ENCODE data around the gene GNG14. TPM values are rescaled to one million over a fixed set of nuclear protein-coding genes. Genes with fewer than 3 reads are reported as not detected.

Gene GNG14
- total and polyA plus RNA-seq, 2 experiments from 2014 or later = not detected

- TF ChIP-seq, protein P1, sequence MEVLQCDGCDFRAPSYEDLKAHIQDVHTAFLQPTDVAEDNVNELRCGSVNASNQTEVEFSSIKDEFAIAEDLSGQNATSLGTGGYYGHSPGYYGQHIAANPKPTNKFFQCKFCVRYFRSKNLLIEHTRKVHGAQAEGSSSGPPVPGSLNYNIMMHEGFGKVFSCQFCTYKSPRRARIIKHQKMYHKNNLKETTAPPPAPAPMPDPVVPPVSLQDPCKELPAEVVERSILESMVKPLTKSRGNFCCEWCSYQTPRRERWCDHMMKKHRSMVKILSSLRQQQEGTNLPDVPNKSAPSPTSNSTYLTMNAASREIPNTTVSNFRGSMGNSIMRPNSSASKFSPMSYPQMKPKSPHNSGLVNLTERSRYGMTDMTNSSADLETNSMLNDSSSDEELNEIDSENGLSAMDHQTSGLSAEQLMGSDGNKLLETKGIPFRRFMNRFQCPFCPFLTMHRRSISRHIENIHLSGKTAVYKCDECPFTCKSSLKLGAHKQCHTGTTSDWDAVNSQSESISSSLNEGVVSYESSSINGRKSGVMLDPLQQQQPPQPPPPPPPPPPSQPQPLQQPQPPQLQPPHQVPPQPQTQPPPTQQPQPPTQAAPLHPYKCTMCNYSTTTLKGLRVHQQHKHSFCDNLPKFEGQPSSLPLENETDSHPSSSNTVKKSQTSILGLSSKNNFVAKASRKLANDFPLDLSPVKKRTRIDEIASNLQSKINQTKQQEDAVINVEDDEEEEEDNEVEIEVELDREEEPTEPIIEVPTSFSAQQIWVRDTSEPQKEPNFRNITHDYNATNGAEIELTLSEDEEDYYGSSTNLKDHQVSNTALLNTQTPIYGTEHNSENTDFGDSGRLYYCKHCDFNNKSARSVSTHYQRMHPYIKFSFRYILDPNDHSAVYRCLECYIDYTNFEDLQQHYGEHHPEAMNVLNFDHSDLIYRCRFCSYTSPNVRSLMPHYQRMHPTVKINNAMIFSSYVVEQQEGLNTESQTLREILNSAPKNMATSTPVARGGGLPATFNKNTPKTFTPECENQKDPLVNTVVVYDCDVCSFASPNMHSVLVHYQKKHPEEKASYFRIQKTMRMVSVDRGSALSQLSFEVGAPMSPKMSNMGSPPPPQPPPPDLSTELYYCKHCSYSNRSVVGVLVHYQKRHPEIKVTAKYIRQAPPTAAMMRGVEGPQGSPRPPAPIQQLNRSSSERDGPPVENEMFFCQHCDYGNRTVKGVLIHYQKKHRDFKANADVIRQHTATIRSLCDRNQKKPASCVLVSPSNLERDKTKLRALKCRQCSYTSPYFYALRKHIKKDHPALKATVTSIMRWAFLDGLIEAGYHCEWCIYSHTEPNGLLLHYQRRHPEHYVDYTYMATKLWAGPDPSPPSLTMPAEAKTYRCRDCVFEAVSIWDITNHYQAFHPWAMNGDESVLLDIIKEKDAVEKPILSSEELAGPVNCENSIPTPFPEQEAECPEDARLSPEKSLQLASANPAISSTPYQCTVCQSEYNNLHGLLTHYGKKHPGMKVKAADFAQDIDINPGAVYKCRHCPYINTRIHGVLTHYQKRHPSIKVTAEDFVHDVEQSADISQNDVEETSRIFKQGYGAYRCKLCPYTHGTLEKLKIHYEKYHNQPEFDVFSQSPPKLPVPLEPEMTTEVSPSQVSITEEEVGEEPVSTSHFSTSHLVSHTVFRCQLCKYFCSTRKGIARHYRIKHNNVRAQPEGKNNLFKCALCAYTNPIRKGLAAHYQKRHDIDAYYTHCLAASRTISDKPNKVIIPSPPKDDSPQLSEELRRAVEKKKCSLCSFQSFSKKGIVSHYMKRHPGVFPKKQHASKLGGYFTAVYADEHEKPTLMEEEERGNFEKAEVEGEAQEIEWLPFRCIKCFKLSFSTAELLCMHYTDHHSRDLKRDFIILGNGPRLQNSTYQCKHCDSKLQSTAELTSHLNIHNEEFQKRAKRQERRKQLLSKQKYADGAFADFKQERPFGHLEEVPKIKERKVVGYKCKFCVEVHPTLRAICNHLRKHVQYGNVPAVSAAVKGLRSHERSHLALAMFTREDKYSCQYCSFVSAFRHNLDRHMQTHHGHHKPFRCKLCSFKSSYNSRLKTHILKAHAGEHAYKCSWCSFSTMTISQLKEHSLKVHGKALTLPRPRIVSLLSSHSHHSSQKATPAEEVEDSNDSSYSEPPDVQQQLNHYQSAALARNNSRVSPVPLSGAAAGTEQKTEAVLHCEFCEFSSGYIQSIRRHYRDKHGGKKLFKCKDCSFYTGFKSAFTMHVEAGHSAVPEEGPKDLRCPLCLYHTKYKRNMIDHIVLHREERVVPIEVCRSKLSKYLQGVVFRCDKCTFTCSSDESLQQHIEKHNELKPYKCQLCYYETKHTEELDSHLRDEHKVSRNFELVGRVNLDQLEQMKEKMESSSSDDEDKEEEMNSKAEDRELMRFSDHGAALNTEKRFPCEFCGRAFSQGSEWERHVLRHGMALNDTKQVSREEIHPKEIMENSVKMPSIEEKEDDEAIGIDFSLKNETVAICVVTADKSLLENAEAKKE (CRISPR knock-in tag; IDR thresholded peaks at IDR 0.05) = no peak
- TF ChIP-seq EZH2 (IDR thresholded peaks at IDR 0.05; ENCODE audit: low read depth, unreplicated experiment) = no peak
- TF ChIP-seq EZH2phosphoT487 (IDR thresholded peaks at IDR 0.05; ENCODE audit: unreplicated experiment) = no peak
- TF ChIP-seq, protein P2, sequence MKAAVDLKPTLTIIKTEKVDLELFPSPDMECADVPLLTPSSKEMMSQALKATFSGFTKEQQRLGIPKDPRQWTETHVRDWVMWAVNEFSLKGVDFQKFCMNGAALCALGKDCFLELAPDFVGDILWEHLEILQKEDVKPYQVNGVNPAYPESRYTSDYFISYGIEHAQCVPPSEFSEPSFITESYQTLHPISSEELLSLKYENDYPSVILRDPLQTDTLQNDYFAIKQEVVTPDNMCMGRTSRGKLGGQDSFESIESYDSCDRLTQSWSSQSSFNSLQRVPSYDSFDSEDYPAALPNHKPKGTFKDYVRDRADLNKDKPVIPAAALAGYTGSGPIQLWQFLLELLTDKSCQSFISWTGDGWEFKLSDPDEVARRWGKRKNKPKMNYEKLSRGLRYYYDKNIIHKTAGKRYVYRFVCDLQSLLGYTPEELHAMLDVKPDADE (IDR thresholded peaks at IDR 0.05) = no peak
- TF ChIP-seq STAT1 (IDR thresholded peaks at IDR 0.05; ENCODE audit: unreplicated experiment) = no peak
- TF ChIP-seq, protein P3, sequence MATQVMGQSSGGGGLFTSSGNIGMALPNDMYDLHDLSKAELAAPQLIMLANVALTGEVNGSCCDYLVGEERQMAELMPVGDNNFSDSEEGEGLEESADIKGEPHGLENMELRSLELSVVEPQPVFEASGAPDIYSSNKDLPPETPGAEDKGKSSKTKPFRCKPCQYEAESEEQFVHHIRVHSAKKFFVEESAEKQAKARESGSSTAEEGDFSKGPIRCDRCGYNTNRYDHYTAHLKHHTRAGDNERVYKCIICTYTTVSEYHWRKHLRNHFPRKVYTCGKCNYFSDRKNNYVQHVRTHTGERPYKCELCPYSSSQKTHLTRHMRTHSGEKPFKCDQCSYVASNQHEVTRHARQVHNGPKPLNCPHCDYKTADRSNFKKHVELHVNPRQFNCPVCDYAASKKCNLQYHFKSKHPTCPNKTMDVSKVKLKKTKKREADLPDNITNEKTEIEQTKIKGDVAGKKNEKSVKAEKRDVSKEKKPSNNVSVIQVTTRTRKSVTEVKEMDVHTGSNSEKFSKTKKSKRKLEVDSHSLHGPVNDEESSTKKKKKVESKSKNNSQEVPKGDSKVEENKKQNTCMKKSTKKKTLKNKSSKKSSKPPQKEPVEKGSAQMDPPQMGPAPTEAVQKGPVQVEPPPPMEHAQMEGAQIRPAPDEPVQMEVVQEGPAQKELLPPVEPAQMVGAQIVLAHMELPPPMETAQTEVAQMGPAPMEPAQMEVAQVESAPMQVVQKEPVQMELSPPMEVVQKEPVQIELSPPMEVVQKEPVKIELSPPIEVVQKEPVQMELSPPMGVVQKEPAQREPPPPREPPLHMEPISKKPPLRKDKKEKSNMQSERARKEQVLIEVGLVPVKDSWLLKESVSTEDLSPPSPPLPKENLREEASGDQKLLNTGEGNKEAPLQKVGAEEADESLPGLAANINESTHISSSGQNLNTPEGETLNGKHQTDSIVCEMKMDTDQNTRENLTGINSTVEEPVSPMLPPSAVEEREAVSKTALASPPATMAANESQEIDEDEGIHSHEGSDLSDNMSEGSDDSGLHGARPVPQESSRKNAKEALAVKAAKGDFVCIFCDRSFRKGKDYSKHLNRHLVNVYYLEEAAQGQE (IDR thresholded peaks at IDR 0.05; ENCODE audit: unreplicated experiment) = no peak
Measured at GRCh38 chr19:12639901-12640613, 47.7 kb upstream of the GNG14 start (continued).

Data from GM23338 (cell line).